GM19025 (cell line): ENCODE data around the gene KASH5.

ENCODE experiments used
- ATAC-seq: cut with Tn5 transposase; IDR thresholded peaks from one replicate; pipeline ENCODE4 v1.9.1; 2021; ENCODE audit warnings: mild to moderate bottlenecking, low read depth, moderate library complexity; ENCODE audit not compliant: unreplicated experiment

KASH5 gene

GRCh38 chr19:49387936-49388372, at the start of gene KASH5:
Gene KASH5, plus strand, starts transcription at chr19:49388249. Its CDS starts 2,635 bp downstream, at chr19:49390884.
- ATAC-seq: no peak

GRCh38 chr19:49338691-49339300, 49.3 kb upstream of the KASH5 start:
- no peak for ATAC-seq

GRCh38 chr19:49339301-49340068, 48.6 kb upstream of the KASH5 start:
- no peak for ATAC-seq

- peak; percentile 54 for ATAC-seq
Observed at GRCh38 chr19:49340069-49340864, 47.8 kb upstream of the KASH5 start.

- no peak for ATAC-seq
Observed at GRCh38 chr19:49340865-49341718, 47.0 kb upstream of the KASH5 start.

GRCh38 chr19:49342291-49342721, 45.7 kb upstream of the KASH5 start:
- no peak for ATAC-seq

GRCh38 chr19:49343123-49343522, 44.9 kb upstream of the KASH5 start:
- ATAC-seq: no peak

GRCh38 chr19:49344505-49345423, 43.3 kb upstream of the KASH5 start:
- ATAC-seq: no peak

GRCh38 chr19:49347191-49347590, 40.9 kb upstream of the KASH5 start:
- no peak for ATAC-seq

GRCh38 chr19:49347835-49348234, 40.2 kb upstream of the KASH5 start:
- ATAC-seq: no peak

GRCh38 chr19:49348305-49349189, 39.5 kb upstream of the KASH5 start:
- no peak for ATAC-seq

- ATAC-seq: no peak
Observed at GRCh38 chr19:49349567-49349966, 38.5 kb upstream of the KASH5 start.

- no peak for ATAC-seq
Observed at GRCh38 chr19:49355909-49356353, 32.1 kb upstream of the KASH5 start.

GRCh38 chr19:49356382-49356781, 31.7 kb upstream of the KASH5 start:
- no peak for ATAC-seq

GRCh38 chr19:49357186-49357585, 30.9 kb upstream of the KASH5 start:
- no peak for ATAC-seq

- ATAC-seq: no peak
Observed at GRCh38 chr19:49359851-49360820, 27.9 kb upstream of the KASH5 start.

- ATAC-seq: no peak
Observed at GRCh38 chr19:49361438-49362047, 26.5 kb upstream of the KASH5 start.
